Measurements from ENCODE around the gene THUMPD1.

Gene THUMPD1

DNA sequence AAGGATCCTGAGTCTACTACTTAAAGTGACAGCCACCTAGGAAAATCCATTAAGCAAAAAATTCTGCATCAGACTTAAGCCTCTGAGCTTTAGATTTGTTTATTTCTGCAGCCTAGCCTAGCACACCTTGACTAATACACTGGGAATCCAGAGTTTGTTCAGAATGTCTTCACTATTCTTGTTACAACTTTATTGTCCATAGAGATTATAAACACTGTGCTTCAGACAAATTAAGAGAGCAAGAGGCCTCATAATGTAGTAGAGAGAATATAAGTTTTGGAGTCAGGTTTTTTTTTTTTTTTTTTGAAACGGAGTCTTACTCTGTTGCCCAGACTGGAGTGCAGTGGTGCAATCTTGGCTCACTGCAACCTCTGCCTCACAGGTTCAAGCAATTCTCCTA, 8.9 kb upstream of the THUMPD1 start:
- no peak for DNase-seq (ENCODE audit: low read depth)
- TF ChIP-seq, protein P1, sequence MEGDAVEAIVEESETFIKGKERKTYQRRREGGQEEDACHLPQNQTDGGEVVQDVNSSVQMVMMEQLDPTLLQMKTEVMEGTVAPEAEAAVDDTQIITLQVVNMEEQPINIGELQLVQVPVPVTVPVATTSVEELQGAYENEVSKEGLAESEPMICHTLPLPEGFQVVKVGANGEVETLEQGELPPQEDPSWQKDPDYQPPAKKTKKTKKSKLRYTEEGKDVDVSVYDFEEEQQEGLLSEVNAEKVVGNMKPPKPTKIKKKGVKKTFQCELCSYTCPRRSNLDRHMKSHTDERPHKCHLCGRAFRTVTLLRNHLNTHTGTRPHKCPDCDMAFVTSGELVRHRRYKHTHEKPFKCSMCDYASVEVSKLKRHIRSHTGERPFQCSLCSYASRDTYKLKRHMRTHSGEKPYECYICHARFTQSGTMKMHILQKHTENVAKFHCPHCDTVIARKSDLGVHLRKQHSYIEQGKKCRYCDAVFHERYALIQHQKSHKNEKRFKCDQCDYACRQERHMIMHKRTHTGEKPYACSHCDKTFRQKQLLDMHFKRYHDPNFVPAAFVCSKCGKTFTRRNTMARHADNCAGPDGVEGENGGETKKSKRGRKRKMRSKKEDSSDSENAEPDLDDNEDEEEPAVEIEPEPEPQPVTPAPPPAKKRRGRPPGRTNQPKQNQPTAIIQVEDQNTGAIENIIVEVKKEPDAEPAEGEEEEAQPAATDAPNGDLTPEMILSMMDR (conservative IDR thresholded peaks at IDR 0.05; ENCODE audit: control insufficient read depth, insufficient read depth, low read depth, low read length), result no peak
- no peak overlapping the region for H3K4me3 ChIP-seq (ENCODE audit: control insufficient read depth, low read depth, low read length)

DNA sequence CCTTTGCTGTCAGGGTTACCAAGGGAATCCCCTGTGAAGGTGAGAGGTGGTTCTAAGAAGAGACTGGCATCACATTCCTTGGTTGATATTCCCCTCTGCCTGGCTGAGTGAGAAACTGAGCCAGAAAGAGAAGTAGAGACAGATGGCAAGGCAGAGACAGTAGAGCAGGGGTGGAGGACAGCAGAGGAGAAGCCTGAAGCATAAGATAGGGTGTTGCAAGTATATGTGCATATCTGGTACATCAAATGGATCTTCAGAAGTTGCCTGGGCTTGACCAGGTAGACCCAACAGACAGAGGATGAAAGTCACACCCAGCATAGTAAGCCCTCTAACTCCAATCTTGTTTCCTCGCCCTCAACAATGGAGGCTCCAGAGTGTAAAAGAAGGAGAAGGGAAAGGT, 7.9 kb upstream of the THUMPD1 start:
- no peak overlapping the region for H3K4me3 ChIP-seq (ENCODE audit: control insufficient read depth, low read depth, low read length)
- TF ChIP-seq, protein P1 (conservative IDR thresholded peaks at IDR 0.05; ENCODE audit: control insufficient read depth, insufficient read depth, low read depth, low read length), result no peak
- DNase-seq (ENCODE audit: low read depth), result no peak

DNA sequence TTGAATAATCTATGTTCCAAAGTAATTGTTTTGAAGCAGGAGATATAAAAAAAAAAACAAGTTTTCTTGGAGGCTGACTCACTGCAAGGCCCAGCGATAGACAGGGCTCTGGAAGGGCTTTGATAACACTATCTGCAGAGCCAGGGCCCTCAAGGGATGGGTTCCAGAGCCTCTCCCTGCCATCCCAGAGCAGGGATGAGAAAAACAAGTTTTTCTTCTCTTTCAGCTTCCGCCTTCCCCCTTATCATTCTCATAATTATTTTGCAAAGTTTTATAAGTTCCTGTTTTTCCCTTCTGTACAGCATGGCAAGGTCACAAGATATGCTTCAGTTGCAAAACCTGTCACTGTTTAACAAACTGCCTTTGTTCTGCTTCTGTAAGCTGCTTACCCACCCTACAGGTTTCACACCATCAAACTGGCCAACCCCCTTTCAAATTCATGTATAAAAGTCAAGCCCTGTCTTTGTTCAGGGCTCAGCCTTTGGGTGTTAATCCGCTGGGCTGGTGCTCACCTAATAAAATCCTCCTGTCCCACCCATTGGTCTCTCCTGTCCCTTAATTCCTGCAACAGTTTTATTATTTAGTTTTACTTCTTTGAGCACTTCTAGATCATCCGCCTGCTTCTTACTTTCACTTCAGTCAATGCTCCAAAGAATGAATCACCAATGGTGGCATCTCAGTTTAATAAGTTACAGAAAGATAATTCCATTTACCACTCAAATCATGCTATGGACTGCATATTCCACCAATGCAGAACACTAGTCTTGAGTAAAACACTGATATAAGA, 5.6 kb upstream of the THUMPD1 start:
- DNase-seq (ENCODE audit: low read depth), result no peak

DNA sequence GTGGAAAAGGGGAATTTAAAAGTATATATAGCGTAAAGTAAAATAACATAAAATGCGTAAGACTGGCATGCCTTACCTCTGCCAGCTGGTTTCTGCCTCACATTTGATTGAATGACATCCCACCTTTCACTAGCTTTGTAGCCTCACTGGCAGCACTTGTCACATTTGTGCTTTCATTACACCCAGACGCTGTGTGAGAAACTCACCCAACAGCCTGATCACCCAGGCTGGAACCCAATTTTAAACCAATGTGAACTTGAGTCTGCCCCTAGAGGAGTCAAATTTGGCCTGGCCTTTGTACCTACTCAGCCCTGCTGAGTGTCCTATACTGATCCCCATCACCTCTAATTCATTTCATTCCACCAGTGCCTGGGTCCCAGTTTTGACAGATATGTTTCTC, 4.8 kb upstream of the THUMPD1 start:
- no peak for DNase-seq (ENCODE audit: low read depth)
- H3K4me3 ChIP-seq (ENCODE audit: control insufficient read depth, low read depth, low read length), result no peak overlapping the region
- TF ChIP-seq, protein P1 (conservative IDR thresholded peaks at IDR 0.05; ENCODE audit: control insufficient read depth, insufficient read depth, low read depth, low read length), result no peak

More for the DNA sequence above, 5.6 kb upstream of the THUMPD1 start:
- no peak overlapping the region for H3K4me3 ChIP-seq (ENCODE audit: control insufficient read depth, low read depth, low read length)
- TF ChIP-seq, protein P1 (conservative IDR thresholded peaks at IDR 0.05; ENCODE audit: control insufficient read depth, insufficient read depth, low read depth, low read length), result no peak

DNA sequence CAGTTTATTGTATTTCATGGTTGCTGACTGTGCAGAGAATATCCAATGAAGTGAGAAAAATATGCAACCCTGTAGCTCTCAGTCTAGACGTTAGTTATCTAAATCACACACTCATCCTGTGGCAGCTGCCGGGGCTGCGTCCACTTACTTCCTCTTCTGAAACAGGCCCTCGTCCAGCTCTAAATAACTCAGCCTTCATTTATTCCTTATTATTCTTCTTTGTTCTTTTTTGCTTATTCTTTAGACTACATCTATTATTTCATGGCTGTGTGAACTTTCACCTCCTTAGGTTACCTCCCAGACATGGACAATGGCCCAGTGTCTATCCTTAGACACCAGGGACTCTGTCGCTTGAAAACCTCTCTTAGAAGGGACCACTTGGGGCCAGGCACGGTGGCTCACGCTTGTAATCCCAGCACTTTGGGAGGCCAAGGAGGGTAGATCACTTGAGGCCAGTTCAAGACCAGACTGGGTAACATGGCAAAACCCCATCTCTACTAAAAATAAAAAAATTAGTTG, 3.4 kb upstream of the THUMPD1 start:
- TF ChIP-seq, protein P1 (conservative IDR thresholded peaks at IDR 0.05; ENCODE audit: control insufficient read depth, insufficient read depth, low read depth, low read length), result no peak
- H3K4me3 ChIP-seq (ENCODE audit: control insufficient read depth, low read depth, low read length), result no peak overlapping the region
- no peak for DNase-seq (ENCODE audit: low read depth)

DNA sequence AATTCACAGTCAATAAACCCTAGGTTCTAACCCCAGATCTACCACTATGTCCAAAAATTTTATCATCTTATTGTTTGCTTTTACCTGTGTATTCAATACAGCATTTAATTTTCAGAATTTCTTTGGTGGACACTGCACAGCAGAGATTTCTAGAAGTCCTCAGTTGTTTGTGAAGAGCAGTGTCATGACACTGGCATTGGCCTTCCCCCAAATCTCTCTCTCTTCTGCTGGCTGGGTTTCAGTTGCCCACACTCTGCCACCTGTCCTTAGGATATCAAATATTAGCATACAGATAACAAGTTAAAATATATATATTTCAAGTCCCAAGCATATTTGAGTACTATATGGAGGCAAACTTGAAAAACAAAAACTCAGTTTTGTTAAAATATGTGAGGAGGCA, 2.0 kb upstream of the THUMPD1 start:
- DNase-seq (ENCODE audit: low read depth), result no peak
- TF ChIP-seq, protein P1 (conservative IDR thresholded peaks at IDR 0.05; ENCODE audit: control insufficient read depth, insufficient read depth, low read depth, low read length), result no peak
- no peak overlapping the region for H3K4me3 ChIP-seq (ENCODE audit: control insufficient read depth, low read depth, low read length)

Measured in fibroblast of mammary gland (primary cell).